GM23248 (cell line): ENCODE measurements around the gene DNAJB4.

ENCODE experiments used
- EZH2 ChIP-seq: fragments of 200-600 bp; sonication (generic); IDR thresholded peaks from 2 replicates; pipeline ENCODE4 v1.6.1; 2018; ENCODE audit warnings: antibody characterized with exemption, mild to moderate bottlenecking; ENCODE audit not compliant: insufficient read depth, poor library complexity, severe bottlenecking
- EZH2phosphoT487 ChIP-seq: fragments of 200-600 bp; sonication (generic); IDR thresholded peaks from 2 replicates; pipeline ENCODE4 v1.6.1; 2018; ENCODE audit warnings: antibody characterized with exemption, moderate library complexity, mild to moderate bottlenecking, low read depth; ENCODE audit not compliant: insufficient read depth

DNA sequence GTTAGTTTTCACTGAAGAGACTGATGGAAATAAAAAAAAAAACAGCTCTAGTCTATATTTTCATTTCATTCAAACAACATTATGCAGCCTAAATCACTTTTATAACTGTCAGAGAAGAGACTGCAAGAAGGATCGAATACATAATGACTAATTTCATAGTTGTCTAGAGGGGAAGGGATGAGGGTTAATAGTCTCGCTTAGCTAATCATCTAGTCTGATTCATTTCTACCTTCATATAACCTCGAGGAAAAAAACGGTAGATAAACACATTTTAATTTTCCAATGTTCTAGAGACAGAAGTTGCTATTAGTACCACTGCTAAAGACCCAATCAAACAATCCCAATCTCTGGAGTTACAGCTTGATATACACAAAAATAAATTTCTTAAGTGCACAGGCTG is 29.4 kb upstream of the DNAJB4 start:
- TF ChIP-seq EZH2phosphoT487 (no peak), EZH2 (no peak)
